NCI-H69 (cell line): ENCODE measurements around the gene VWA2.

Source experiments
- DNase-seq: peaks from one replicate; lab custom pipeline; 2025; lab: John Stamatoyannopoulos, UW

Gene VWA2

GRCh38 chr10:114297136-114297705 lies 58.2 kb downstream of the VWA2 start:
- no peak for DNase-seq

GRCh38 chr10:114300036-114300645 lies 61.1 kb downstream of the VWA2 start:
- DNase-seq, result no peak

GRCh38 chr10:114301177-114301576 lies 62.1 kb downstream of the VWA2 start:
- no peak for DNase-seq

GRCh38 chr10:114301951-114302710 lies 63.1 kb downstream of the VWA2 start:
- DNase-seq, result peak; percentile 1

- DNase-seq, result no peak
Measured at GRCh38 chr10:114303556-114303955, 64.5 kb downstream of the VWA2 start.

GRCh38 chr10:114304017-114304570 lies 65.0 kb downstream of the VWA2 start:
- peak; percentile 81 for DNase-seq

- peak; percentile 82 for DNase-seq
Measured at GRCh38 chr10:114304571-114305421, 65.7 kb downstream of the VWA2 start.

GRCh38 chr10:114305521-114305925 lies 66.5 kb downstream of the VWA2 start:
- DNase-seq, result no peak

GRCh38 chr10:114306116-114306973 lies 67.3 kb downstream of the VWA2 start:
- no peak for DNase-seq

GRCh38 chr10:114307731-114308130 lies 68.7 kb downstream of the VWA2 start:
- no peak for DNase-seq

GRCh38 chr10:114308531-114309363 lies 69.7 kb downstream of the VWA2 start:
- peak; percentile 5 for DNase-seq

- DNase-seq, result no peak
Measured at GRCh38 chr10:114309364-114309651, 70.3 kb downstream of the VWA2 start.

GRCh38 chr10:114310346-114310745 lies 71.3 kb downstream of the VWA2 start:
- no peak for DNase-seq

- no peak for DNase-seq
Measured at GRCh38 chr10:114311023-114311422, 72.0 kb downstream of the VWA2 start.

GRCh38 chr10:114311496-114312209 lies 72.6 kb downstream of the VWA2 start:
- DNase-seq, result no peak

- DNase-seq, result no peak
Measured at GRCh38 chr10:114313139-114313538, 74.1 kb downstream of the VWA2 start.

GRCh38 chr10:114313866-114314265 lies 74.8 kb downstream of the VWA2 start:
- no peak for DNase-seq

GRCh38 chr10:114315566-114316420 lies 76.7 kb downstream of the VWA2 start:
- DNase-seq, result no peak

- DNase-seq, result no peak
Measured at GRCh38 chr10:114316744-114317143, 77.7 kb downstream of the VWA2 start.
